NOMO-1 treated with DMSO at 0.1 percent for 48 hours (cell line): ENCODE data around the gene TTC28.
A peak's percentile ranks its signal among the peaks of the same experiment; 100 is the strongest.

ENCODE experiments used
- DNase-seq: peaks from one replicate; lab custom pipeline; 2025; ENCODE audit not compliant: unreplicated experiment; lab: John Stamatoyannopoulos, UW

TTC28 gene

GRCh38 chr22:27982630-27983180, 696.9 kb downstream of the TTC28 start:
- no peak for DNase-seq

GRCh38 chr22:27982106-27982505, 697.5 kb downstream of the TTC28 start:
- no peak for DNase-seq

- no peak for DNase-seq
Observed at GRCh38 chr22:27980424-27981148, 699.1 kb downstream of the TTC28 start.

GRCh38 chr22:27978802-27979201, 700.8 kb downstream of the TTC28 start:
- no peak for DNase-seq

GRCh38 chr22:27978317-27978716, 701.3 kb downstream of the TTC28 start:
- DNase-seq: no peak

- no peak for DNase-seq
Observed at GRCh38 chr22:27976586-27976985, 703.1 kb downstream of the TTC28 start.

- DNase-seq: no peak
Observed at GRCh38 chr22:27975381-27976013, 704.1 kb downstream of the TTC28 start.

GRCh38 chr22:27973846-27974245, 705.8 kb downstream of the TTC28 start:
- DNase-seq: no peak

GRCh38 chr22:27972732-27973698, 706.6 kb downstream of the TTC28 start:
- no peak for DNase-seq

- DNase-seq: no peak
Observed at GRCh38 chr22:27971926-27972325, 707.7 kb downstream of the TTC28 start.

GRCh38 chr22:27970596-27971220, 708.9 kb downstream of the TTC28 start:
- no peak for DNase-seq

GRCh38 chr22:27966168-27967064, 713.2 kb downstream of the TTC28 start:
- no peak for DNase-seq

GRCh38 chr22:27962268-27963044, 717.2 kb downstream of the TTC28 start:
- DNase-seq: no peak

- no peak for DNase-seq
Observed at GRCh38 chr22:27961680-27962079, 718.0 kb downstream of the TTC28 start.

- DNase-seq: no peak
Observed at GRCh38 chr22:27961182-27961581, 718.5 kb downstream of the TTC28 start.

- no peak for DNase-seq
Observed at GRCh38 chr22:27959335-27960090, 720.1 kb downstream of the TTC28 start.

GRCh38 chr22:27952779-27953178, 726.9 kb downstream of the TTC28 start:
- DNase-seq: peak; percentile 9

- DNase-seq: no peak
Observed at GRCh38 chr22:27952091-27952490, 727.5 kb downstream of the TTC28 start.
